Immature natural killer cell (primary cell): ENCODE results near the gene RIN2. TPM values are rescaled to one million over a fixed set of nuclear protein-coding genes. Genes with fewer than 3 reads are reported as not detected.

Experiments
- DNase-seq, 3 donors: peaks; one replicate each; pipeline ENCODE4 v3.0.0; 2022; ENCODE audit warnings: mixed read lengths in 1 of 3
- H3K27ac Mint-ChIP-seq, 6 donors: one replicate each; pipeline ENCODE4 v1.8.0; 2020; ENCODE audit warnings: mixed read lengths in 6 of 6, mild to moderate bottlenecking in 5 of 6, inconsistent platforms in 4 of 6, moderate library complexity in 3 of 6
- H3K27me3 Mint-ChIP-seq, 3 donors: one replicate each; pipeline ENCODE4 v1.8.0; 2020 to 2021; ENCODE audit warnings: low read depth in 3 of 3, mild to moderate bottlenecking in 3 of 3, mixed read lengths in 3 of 3, moderate library complexity in 3 of 3, inconsistent platforms in 1 of 3
- H3K36me3 Mint-ChIP-seq, 3 donors: one replicate each; pipeline ENCODE4 v1.8.0; 2020; ENCODE audit warnings: mixed read lengths in 3 of 3, inconsistent platforms in 2 of 3, mild to moderate bottlenecking in 2 of 3
- H3K4me1 Mint-ChIP-seq, 2 donors: one replicate each; pipeline ENCODE4 v1.8.0; 2020; ENCODE audit warnings: inconsistent platforms in 2 of 2, mild to moderate bottlenecking in 2 of 2, mixed read lengths in 2 of 2, moderate library complexity in 1 of 2
- H3K4me3 Mint-ChIP-seq, 5 donors: one replicate each; pipeline ENCODE4 v1.8.0; 2020; ENCODE audit warnings: mild to moderate bottlenecking in 5 of 5, mixed read lengths in 5 of 5, inconsistent platforms in 3 of 5, moderate library complexity in 3 of 5
- H3K9me3 Mint-ChIP-seq, 6 donors: one replicate each; pipeline ENCODE4 v1.8.0; 2020; ENCODE audit warnings: mild to moderate bottlenecking in 6 of 6, mixed read lengths in 6 of 6, inconsistent platforms in 4 of 6, moderate library complexity in 3 of 6
- polyA plus RNA-seq, 3 donors: library from polyadenylated mRNA; unstranded; fragments of 300-500 nt; fragmentation: Illumina TruSeq; gene quantifications; one replicate each; pipeline ENCODE4 v1.2.3, GENCODE V29; 2021

RIN2 gene
- polyA plus RNA-seq, 3 donors from 2014 or later = not detected

DNA sequence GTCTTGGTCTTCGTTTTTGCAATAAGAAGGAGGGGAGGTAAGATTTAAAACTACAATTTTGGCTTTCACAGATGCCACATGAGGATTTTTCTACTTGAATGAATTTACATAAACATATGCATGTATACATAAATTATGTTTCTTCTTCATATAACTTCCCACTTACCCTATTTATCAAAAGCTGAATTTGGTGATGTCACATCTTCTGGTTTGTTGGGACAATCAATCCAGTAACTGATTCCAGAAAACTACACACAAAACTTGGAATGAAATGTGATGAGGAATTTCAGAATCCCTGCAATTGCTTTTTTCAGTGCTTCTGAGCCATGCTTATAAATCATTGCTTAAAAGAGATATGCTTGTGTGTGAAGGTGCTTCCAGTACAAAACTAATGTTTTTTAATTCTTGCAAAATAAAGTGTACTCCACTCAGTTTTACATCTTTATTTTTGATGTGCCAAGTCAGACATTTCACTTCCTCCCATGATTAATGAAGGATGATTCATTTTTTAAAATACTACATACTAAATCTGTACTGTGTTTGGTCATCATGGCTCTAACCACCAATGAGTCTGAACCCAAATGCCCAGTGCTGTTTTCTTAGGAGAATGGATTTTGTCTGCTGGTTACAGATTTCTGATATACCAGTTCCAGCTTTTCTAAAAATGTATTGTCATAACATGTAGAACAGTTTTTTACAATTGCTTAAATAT, 32.1 kb upstream of the RIN2 start:
- H3K27ac Mint-ChIP-seq = no peak overlapping the region
- DNase-seq = no peak
- no peaks in the 10 kb centered on the region for H3K27me3 Mint-ChIP-seq
- H3K36me3 Mint-ChIP-seq = no peaks in the 10 kb centered on the region
- H3K9me3 Mint-ChIP-seq = no peaks in the 10 kb centered on the region
- no peak overlapping the region for H3K4me3 Mint-ChIP-seq
- H3K4me1 Mint-ChIP-seq = no peaks in the 10 kb centered on the region

DNA sequence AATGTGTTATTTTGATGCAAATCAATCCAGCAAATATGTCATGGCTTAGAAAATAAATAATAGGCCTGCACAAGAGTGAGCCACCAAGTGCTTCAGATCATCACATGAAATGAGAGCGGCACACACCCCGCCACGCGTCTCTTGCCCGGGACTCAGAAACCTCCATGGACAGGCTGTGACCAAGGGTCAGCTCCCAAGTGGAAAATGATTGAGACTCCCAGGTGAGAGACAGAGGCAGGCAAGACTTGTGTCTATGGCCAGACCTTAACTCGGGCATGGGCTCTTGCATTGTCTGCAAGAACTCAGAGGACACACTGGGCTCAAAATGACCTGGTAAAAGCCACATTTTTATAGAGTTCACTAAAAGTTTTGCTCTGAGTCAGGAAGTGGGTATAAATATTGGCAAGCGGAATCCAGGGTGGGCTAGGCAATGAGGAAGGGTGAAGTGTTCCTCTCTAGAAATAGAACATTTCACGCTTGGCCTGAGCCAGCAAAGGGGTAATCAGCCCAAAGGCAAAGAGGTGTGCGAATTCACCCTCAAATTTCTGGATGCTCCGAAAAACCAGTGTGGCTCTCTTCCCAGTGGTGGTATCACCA, 30.7 kb upstream of the RIN2 start:
- no peaks in the 10 kb centered on the region for H3K36me3 Mint-ChIP-seq
- H3K9me3 Mint-ChIP-seq = no peaks in the 10 kb centered on the region
- no peak overlapping the region for H3K27ac Mint-ChIP-seq
- H3K4me3 Mint-ChIP-seq = no peak overlapping the region
- no peak for DNase-seq
- H3K4me1 Mint-ChIP-seq = no peaks in the 10 kb centered on the region
- H3K27me3 Mint-ChIP-seq = no peaks in the 10 kb centered on the region

DNA sequence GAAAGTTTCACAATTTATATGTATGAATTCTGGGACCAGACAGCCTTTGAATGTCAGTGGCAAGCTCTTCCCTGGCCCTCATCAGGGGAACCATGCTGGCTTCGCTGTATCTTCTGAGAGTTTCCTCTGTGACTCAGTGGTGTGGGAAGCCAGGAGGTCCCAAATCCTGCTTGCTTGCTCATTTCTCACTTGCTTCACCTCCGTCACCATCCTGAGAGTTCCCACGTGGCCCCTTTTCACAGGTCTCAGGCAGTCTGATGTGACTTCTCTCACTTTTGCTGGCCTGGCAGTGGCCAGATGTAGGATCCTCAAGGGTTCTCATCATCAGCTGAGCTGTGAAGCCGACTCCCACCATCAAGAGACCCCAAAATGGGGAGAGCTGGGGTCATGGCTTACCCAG, 28.4 kb upstream of the RIN2 start:
- no peak for DNase-seq
- Mint-ChIP-seq H3K4me1 (no peaks in the 10 kb centered on the region), H3K27me3 (peaks cover 0 to 2% (median 0%) of the 10 kb centered on the region in 3 donors), H3K36me3 (no peaks in the 10 kb centered on the region), H3K9me3 (no peaks in the 10 kb centered on the region), H3K4me3 (no peak overlapping the region), H3K27ac (no peak overlapping the region)

DNA sequence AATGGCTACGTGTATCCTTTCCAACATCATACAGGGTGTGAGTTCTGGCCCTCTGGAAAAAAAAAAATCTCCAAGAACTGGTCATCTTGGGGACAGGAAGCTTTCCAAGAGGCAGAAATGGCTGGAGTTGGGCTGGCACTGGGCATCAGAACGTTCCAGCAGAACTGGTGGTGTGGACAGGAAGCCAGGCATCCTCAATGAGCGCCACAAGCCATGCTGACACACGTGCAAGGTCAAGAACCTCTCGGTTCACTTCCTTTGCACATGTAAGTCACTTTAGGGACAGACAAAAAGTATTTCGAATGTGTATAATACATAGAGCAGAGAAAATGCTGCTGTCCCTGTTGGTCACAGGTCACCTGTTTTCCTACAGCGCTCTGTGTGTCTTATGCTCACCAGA, 27.4 kb upstream of the RIN2 start:
- Mint-ChIP-seq H3K36me3 (no peaks in the 10 kb centered on the region), H3K4me1 (no peaks in the 10 kb centered on the region), H3K9me3 (no peaks in the 10 kb centered on the region), H3K27ac (no peak overlapping the region), H3K27me3 (peaks cover 0 to 2% (median 0%) of the 10 kb centered on the region in 3 donors), H3K4me3 (no peak overlapping the region)
- DNase-seq = no peak

DNA sequence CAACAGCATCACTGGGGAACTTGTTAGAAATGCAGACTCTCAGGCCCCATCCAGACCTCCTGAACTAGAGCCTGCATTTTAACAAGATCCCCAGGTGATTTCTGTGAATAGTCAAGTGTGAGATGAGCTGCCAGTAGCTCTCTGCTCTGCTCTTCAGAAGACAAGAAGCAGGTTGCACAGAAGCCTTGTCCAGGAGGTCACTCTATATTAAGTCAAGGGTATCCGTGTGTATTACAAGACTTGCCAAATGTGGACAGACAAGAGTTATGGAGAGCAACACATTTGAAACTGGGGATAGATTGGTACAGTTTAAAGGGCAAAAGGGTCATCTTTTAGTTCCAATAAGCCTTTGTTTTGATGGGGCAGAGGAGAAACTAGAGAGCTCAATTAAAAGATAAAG, 23.2 kb upstream of the RIN2 start:
- no peaks in the 10 kb centered on the region for H3K4me1 Mint-ChIP-seq
- peaks cover 1 to 3% (median 2%) of the 10 kb centered on the region in 3 donors for H3K27me3 Mint-ChIP-seq
- no peak overlapping the region for H3K4me3 Mint-ChIP-seq
- no peak for DNase-seq
- no peak overlapping the region for H3K27ac Mint-ChIP-seq
- H3K36me3 Mint-ChIP-seq = no peaks in the 10 kb centered on the region
- no peaks in the 10 kb centered on the region for H3K9me3 Mint-ChIP-seq

DNA sequence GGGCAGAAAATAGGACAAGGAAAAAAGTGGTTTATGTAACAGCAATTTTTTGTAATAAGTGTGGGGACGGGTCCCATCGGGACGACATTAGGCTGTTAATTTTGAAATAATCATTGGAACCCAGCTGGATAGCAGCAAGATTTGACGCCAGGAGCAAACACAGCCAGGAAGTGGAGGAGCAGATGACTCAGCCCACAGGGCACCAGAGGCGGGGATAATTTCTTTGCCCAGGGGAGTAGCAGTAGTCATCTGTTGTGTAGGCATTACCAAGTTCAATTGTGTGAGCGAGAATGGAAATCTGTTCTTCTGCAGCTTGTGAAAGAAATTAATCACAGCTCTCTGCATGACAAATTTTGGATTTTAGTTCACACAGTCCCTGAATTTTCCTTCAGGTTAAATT, 22.6 kb upstream of the RIN2 start:
- H3K36me3 Mint-ChIP-seq = no peaks in the 10 kb centered on the region
- DNase-seq = no peak
- no peak overlapping the region for H3K4me3 Mint-ChIP-seq
- peaks cover 2 to 3% (median 3%) of the 10 kb centered on the region in 3 donors for H3K27me3 Mint-ChIP-seq
- no peaks in the 10 kb centered on the region for H3K4me1 Mint-ChIP-seq
- no peak overlapping the region for H3K27ac Mint-ChIP-seq
- no peaks in the 10 kb centered on the region for H3K9me3 Mint-ChIP-seq

DNA sequence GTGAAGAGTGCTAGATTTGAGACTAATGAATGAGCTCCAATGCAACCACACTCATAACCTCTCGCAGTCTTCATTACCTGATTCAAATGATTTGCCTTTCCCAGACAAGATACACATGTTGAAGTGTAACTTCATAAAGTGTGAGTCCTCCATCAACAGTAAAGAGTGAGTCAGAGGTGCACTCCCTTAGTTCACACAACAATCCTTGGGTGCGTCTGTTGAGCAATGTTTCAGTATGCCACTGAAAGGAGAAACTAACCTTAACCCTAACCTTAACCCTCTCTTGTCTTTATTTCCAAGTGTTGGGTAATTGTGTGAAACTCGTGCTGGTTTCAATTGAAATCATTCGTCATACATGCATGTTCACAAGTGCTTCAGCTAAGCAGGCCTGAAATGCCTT, 21.0 kb upstream of the RIN2 start:
- Mint-ChIP-seq H3K9me3 (no peaks in the 10 kb centered on the region), H3K27ac (no peak overlapping the region), H3K27me3 (peaks cover 3 to 6% (median 3%) of the 10 kb centered on the region in 3 donors), H3K36me3 (no peaks in the 10 kb centered on the region), H3K4me1 (no peaks in the 10 kb centered on the region), H3K4me3 (no peak overlapping the region)
- no peak for DNase-seq

DNA sequence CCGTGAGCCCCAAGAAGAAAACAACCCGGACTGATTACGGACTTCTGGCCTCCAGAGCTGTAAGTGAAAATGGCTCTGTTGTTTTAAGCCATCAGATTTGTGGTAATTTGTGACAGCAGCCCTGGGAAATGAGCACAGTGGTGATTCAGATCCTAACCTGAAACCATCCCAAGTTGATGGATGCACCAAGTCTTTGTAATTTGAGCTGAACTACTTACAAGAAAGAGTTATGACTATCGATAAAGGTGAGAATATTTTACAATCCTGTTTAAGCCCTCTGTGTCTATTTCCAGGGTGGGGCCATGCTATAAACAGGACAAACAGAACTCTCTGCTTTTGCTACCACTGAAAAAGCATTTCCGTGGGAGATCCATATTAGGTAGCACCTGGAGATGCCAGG, 19.1 kb upstream of the RIN2 start:
- peaks cover 0 to 8% of the 10 kb centered on the region in 2 donors for H3K4me1 Mint-ChIP-seq
- DNase-seq = no peak
- H3K27ac Mint-ChIP-seq = no peak overlapping the region
- H3K36me3 Mint-ChIP-seq = no peaks in the 10 kb centered on the region
- no peaks in the 10 kb centered on the region for H3K9me3 Mint-ChIP-seq
- H3K4me3 Mint-ChIP-seq = no peak overlapping the region
- peaks cover 3 to 6% (median 3%) of the 10 kb centered on the region in 3 donors for H3K27me3 Mint-ChIP-seq

DNA sequence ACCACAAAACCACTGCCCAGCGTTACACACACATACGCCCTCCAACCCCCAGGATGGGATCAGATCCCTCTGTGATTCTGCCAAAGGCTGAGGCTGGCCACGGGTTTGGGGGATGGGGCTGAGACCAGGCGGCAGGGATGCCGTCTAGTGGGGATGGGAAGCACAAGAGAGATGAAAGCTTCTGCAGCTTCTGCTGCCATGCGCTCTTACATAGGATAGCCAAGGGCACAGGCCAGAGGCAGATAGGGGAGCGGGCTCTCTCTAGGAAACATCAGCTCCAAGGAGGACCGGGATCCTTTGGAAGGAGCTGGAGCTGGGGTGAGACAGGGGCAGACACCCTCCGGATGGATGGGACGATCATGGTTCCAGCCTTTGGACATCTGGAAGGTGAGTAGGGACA, 18.7 kb upstream of the RIN2 start:
- DNase-seq = no peak
- Mint-ChIP-seq H3K9me3 (no peaks in the 10 kb centered on the region), H3K4me3 (no peak overlapping the region)

DNA sequence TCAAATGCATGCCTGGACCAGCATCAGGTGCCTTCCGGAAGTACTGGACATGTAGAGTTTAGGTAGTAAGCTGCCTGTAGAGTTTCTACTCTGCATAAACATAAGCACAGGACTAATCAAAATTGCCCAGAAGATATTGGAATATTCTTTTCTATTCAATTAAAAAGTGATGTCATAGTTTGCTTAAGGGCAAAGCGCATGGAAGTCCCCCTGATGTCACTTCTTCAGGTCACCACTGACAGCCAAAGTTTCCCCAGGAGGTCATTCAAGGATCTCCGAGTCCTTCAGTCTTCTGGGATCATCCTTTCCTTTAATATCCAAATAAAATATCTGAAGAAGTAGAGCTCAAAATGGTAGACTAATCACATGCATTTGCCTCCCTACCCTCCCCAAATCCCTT, 17.5 kb upstream of the RIN2 start:
- Mint-ChIP-seq H3K9me3 (no peaks in the 10 kb centered on the region), H3K36me3 (no peaks in the 10 kb centered on the region), H3K4me3 (no peak overlapping the region), H3K27me3 (peaks cover 3 to 4% (median 3%) of the 10 kb centered on the region in 3 donors), H3K4me1 (peaks cover 0 to 9% of the 10 kb centered on the region in 2 donors), H3K27ac (no peak overlapping the region)
- DNase-seq = no peak

More for the DNA sequence above, 18.7 kb upstream of the RIN2 start:
- Mint-ChIP-seq H3K27ac (no peak overlapping the region), H3K4me1 (peaks cover 0 to 9% of the 10 kb centered on the region in 2 donors), H3K27me3 (peaks cover 3 to 4% (median 3%) of the 10 kb centered on the region in 3 donors), H3K36me3 (no peaks in the 10 kb centered on the region)

DNA sequence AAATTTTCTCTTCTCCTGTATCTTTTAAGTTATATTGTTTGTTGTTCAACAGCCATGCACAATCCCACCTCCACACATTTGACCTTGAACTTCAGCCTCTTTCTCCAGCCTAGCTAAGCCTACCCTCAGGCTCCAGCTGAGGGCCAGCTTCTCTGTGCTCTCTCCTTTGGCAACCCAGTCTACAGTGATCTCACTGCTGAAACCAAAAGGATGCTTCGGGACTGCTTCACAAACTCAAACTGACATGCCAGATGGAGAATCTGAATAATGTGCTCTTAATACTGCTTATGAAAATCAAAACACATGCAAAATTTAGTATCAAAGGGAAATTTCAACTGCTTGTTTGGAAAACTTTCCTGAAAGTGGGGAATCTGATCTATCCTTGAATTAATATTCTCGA, 16.1 kb upstream of the RIN2 start:
- H3K9me3 Mint-ChIP-seq = peaks cover 0 to 3% (median 0%) of the 10 kb centered on the region in 6 donors
- H3K4me1 Mint-ChIP-seq = peaks cover 0 to 9% of the 10 kb centered on the region in 2 donors
- H3K27ac Mint-ChIP-seq = no peak overlapping the region
- no peak for DNase-seq
- H3K27me3 Mint-ChIP-seq = peaks cover 1 to 4% (median 1%) of the 10 kb centered on the region in 3 donors
- no peak overlapping the region for H3K4me3 Mint-ChIP-seq
- no peaks in the 10 kb centered on the region for H3K36me3 Mint-ChIP-seq

DNA sequence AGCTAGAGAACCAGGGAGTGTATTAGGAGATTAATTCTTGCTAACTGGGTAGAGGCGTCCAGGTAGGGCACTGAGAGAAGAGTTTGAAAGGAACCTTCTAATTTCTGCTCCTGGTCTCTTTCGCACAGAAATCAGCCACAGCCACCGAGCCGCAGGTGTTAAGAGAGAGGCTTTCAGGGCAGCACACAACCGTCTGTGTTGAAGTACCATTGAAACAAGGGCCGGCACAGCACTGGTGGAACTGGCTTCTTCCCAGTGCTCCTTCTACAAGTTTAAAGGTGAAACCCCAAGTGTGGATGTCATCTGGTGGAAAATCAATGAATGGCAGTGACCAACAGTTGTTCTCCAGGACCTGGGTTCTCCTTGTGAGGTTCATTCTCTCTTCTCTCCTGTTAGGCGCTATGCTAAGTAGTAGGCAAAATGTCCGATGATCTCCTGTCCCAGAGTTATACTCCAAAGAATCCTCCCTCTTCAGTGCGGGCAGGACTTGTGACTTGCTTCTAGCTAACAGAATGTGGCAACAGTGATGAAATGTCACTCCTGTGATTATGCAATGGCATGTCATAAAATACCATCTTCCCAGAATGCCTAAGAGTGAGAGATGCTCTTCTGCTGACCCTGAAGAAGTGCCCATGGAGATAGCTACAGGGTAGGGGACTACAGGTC, 15.0 kb upstream of the RIN2 start:
- H3K9me3 Mint-ChIP-seq = peaks cover 0 to 3% (median 0%) of the 10 kb centered on the region in 6 donors
- peaks cover 1 to 8% (median 4%) of the 10 kb centered on the region in 3 donors for H3K27me3 Mint-ChIP-seq
- DNase-seq = no peak
- peaks cover 0 to 9% of the 10 kb centered on the region in 2 donors for H3K4me1 Mint-ChIP-seq
- H3K36me3 Mint-ChIP-seq = no peaks in the 10 kb centered on the region
- H3K4me3 Mint-ChIP-seq = no peak overlapping the region
- H3K27ac Mint-ChIP-seq = no peak overlapping the region

DNA sequence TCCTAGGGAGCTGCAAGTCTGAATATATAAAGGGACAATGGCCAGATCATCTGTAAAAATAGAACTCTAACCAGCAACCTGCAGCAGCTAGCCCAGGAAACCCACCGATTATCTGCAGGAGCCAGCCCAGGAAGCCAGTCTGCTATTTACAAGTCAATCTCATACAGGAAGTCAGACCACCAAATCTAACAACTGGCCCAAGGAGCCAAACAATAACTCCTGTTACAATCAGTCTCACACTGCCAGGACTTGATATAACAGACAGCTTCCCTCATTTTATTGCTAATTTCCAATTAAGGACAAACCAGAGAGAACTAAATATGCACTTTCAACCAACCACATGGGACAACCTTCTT, 14.4 kb upstream of the RIN2 start:
- Mint-ChIP-seq H3K4me1 (peaks cover 0 to 9% of the 10 kb centered on the region in 2 donors), H3K9me3 (peaks cover 0 to 3% (median 0%) of the 10 kb centered on the region in 6 donors), H3K27me3 (peaks cover 1 to 8% (median 4%) of the 10 kb centered on the region in 3 donors), H3K36me3 (no peaks in the 10 kb centered on the region), H3K27ac (no peak overlapping the region), H3K4me3 (no peak overlapping the region)
- no peak for DNase-seq

DNA sequence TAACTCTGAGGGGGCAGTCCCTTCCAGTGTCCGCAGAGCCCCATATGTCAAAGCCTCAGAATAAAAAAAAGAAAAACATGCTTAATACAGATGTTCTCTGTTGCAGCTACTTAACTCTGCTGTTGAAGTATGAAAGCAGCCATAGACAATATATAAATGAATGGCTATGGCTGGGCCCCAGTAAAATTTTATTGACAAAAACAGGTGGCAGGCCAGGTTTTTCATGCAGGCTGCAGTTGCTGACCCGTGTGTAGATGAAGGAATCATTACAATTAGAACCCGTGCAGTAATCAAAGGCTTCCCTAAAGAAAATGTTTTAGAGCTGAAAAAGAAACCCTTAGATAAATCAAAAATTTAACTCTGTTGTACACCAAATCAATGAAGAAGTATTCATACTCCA, 13.0 kb upstream of the RIN2 start:
- no peak for DNase-seq
- Mint-ChIP-seq H3K4me1 (peaks cover 0 to 9% of the 10 kb centered on the region in 2 donors), H3K4me3 (no peak overlapping the region), H3K36me3 (no peaks in the 10 kb centered on the region), H3K27me3 (peaks cover 0 to 8% (median 4%) of the 10 kb centered on the region in 3 donors), H3K9me3 (peaks cover 0 to 3% (median 0%) of the 10 kb centered on the region in 6 donors), H3K27ac (no peak overlapping the region)
